ENCODE measurements around the gene TFEB.
A peak's percentile ranks its signal among the peaks of the same experiment; 100 is the strongest.

Gene TFEB

DNA sequence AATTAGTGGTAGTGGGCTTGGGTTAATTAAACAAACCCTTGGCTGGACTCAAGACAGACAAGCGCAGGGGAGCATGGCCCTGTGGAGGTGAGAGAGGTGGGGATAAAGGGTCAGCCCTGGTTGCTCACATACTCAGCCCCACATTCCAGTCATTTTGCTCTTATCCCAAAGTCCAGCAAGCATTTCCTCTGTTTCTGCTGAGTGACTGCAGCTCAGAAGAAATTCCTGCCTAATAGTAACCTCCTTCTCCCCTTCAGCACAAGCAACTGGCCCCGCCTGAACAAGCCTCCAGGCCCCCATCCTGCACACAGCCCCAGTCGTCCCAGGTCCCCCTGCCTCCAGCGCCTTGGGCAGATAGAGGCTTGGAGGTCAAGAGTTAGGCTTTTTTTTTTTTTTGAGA, 3.6 kb upstream of the TFEB start:
- DNase-seq (ENCODE audit: low read depth in 2 of 2) = no peak

DNA sequence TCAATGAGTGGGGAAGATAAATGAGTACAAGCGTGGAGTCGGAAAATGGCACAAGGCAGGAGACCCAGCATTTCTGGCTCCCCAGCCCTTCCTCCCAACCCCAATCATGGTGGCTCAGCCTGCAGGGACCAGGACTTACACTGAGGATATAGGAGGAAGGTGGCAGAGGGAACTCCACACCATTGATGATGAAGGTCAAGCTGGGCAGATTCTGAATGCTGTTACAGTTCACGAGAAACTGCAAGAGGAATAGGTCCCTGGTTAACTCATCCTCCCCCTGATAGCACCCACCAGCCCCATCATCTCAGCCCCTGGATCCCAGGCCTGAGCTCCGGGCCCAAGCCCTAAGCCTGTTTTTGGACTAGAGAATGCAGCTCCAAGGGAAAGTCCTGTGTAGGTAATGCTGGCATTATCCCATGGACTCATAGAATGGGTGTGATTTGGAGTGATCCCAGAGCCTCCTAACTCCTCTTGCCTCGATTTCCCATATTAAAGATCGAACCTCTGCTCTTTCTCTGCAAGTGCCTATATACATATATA, 2.3 kb upstream of the TFEB start:
- no peak for DNase-seq (ENCODE audit: low read depth in 2 of 2)

DNA sequence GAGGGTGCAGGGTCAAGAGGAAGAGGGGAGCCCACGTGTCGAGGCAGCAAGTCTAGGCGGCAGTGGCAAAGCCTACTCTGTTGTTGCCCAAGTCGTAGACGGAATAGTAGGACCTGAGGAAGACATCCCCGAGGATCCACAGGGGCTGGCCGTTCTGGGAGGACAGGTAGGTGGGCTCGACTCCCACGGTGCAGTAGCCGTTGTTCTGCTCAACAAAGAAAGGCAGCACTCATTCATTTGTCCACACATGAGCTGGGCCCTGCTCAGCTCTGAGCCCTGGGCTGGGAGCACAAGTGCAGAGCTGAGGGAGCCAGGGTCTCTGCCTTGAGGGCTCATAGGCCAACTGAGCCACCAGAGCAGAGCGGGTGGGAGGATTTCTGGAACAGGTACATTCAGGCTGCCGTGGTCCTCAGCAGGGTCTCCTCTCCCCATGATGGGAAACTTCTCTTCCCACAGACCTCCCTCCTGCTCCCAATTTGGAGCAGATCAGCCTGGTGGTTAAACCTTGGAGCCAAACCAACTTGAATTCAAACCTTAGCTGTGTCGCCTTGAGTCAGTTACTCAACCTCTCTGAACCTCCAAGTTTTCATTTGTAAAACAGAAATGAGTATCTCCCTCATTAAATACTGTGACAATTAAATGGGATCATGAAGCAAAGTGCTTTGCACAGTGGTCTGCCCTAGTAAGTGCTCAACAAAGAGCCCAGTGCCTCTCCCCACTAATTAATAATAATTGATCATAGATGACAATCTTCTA, 1.6 kb upstream of the TFEB start:
- no peak for DNase-seq (ENCODE audit: low read depth in 2 of 2)

DNA sequence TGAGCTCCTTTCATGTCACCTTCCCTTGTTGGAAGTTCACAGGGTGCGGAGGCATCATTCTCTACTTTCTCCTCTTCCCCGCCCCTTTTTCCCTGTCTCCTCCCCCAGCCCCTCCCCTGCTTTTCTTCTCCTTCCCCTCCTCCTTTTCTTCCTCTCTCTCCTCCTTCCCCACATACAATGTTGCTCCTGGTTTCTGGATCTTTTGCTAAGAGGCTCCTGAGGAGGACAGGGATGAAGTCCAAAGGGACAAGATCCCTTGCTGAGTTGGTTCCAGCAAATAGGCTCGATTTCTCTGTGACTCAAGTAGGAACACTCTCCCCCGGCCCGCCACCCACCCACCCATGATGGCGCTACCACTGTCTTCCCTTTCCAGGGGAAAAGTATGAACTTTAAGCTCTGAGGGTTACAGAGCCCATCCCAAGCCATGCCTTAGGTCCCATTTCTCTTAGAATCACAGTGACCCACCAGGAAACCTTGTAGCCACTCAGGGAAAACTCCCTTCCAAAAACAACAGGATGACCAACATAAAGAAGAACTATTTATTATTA, 852 bp upstream of the TFEB start:
- DNase-seq (ENCODE audit: low read depth in 2 of 2) = no peak

DNA sequence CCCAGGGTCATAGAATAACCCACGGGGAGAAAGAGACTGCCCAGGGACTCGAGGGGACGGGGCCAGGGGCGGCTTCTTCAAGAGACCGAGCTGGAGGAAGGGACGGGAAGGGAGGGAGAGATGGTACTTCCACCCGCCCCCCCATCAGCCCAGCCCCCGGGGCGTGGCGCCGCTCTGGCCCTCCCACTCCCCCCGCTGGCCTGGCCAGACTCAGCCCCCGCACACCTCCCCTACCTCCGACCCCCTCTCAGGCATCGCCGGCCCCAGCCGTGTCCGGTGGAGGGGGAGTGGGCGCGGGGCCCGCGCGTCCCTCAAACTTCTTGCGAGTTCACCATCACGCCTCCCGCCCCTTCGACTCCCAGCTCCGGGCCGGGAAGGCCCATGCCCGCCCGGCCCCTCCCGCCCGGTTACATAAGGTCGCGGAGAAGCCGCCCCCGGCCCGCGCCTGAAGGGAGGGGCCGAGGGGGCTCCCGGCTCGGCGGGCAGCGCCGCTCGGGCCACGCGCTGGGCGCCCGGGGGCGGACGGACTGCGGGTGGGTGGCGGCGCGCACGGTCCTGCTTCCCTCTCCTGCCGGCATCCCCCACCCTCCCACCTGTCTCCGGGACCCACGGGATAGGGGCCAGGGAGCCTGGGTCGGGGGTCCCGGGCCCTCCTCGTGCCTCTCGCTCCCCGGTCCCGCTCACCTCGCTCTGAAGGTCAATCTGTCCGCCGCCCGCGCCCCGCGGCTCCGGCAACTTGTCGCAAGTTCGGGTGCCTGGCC, 562 bp downstream of the TFEB start:
- DNase-seq (ENCODE audit: low read depth in 2 of 2) = peak; percentile 49 to 59

DNA sequence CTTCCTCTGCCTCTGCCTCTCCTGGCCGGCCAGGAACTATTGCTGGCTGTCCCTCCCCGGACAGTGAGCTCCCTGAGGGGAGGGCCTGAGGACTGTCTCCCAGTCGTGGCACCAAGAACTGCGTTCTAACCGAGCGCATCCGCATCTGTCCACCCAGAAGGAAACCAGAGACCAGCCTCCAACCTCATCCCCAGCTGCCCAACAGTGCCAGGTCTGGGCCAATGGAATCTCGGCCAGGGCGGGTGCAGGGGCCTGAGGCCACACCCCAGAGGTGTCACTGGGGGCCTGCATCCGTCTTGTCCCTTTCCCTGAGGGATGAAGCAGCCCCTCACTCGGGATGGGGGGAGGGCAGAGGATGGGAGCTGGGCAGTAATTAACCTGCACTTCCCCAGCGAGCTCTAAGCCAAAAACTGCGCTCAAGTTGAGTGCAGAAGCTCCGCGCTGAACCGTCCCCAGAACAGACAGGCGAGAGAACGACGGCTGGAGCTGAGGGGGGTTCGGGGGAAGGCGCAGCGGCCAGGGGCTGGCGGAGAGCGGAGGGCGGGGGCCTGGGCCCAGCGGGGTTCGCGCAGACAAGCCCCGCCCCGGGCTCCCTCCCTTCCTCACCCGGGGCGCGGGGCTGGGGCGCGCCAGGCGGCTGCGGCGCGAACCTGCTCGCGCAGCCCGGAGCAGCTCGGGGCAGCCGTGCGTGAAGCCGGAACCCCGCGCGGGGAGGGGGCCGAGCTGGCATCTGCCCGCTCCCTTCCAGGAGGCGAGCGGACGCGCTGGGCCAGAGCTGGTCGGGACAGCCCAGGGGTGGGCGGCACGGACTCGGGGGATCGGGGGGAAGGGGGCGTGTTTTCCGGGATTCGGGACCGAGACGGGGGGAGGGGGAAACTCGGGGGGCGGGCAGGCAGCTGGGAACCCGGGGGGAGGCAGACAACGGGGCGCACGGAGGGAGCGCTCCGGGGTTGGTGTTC, 1.4 kb downstream of the TFEB start:
- peak; percentile 38 to 45 for DNase-seq (ENCODE audit: low read depth in 2 of 2)

DNA sequence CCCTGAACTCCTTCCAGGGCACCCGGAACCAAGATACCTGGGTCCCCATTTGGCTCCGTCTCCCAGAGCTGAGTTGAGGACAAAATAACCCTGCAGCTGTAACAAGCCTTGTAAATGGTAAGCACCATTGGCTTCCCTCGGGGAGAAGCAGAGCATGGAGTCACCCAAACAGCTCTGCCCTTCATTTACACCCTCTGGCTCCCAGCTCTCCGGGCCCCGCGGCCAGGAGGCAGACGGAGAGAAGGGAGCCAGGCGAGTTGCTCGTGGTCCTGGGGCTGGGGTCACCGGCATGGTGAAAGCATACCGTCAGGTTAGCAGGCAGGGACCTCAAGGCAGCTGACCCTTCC, 2.1 kb downstream of the TFEB start:
- DNase-seq (ENCODE audit: low read depth in 2 of 2) = no peak

DNA sequence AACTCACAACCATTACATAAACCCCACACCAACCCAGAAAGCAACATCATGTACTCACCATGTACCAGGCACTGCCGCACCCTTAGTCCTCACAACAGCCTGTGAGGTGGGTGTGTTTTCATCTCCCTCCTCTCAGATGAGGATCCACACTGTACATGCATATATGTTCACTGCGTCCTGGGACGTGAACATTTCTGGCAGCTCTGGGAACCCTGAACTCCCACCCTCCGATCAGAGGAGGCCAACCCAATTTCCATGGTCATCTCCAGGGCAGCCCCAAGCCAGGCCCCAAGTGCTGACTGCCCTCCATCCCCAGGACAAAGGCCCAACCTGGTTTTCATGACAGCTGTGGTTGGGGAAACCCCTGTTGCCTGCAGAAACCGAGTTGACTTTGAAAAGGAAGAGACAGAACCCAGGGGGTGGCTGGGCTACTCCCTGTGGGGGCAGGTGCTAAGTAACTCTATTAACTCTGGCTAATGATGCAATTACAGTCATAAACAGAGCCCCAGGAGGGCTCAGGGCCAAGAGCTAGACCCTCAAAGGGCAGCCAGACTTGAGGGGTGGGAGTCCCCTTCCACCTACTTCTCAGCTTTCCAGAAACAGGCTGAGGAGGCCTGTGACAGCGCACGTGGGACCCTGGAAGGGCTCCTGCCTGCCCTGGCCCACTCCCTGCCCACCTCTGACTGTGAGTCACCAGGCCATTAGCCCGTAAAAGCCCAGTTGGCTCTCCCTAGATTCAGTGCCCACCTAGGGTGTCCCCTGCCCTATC, 2.6 kb downstream of the TFEB start:
- DNase-seq (ENCODE audit: low read depth in 2 of 2) = peak; percentile 38 to 44

DNA sequence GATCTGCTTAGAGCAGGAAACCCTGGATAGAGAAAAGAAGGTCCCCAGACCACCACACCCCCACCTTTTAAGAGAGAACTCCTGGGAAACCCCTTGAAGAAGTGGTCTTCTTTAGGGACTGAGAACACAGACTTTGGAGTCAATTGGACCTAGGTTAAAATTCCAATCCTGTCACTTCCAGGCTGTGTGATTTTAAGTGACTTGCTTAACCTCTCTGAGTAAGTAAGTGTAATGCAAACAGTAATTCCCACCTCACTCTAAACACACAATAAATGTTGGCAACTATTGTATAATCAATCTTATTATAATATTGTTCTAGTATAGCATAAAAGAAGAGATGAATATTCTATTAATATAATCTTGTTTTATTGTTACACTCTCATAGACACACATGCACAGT, 3.3 kb downstream of the TFEB start:
- DNase-seq (ENCODE audit: low read depth in 2 of 2) = no peak

DNA sequence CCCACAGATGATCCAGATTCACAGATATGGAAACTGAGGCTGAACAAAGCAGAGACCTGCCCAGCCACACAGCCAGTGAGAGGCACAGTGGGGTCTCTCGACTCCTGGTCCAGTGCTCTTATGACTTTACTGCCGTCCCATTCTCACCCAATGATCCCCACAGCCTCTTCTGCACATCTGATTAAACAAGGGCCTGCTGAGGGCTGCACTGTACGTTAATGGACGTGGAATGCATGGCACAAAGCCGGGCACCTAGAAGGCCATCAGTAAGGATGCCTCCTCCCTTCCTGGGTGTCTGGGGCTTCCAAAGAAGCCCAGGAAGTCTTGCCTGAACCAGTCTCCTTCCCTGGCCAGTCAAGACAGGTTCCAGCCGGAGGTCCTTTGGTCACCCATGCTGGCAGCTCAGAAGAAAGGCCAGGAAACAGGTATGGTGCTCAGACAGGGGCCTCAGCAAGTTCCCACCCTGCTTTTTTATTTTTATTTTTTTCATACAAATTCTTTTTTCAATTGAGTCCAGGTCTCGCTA, 3.8 kb downstream of the TFEB start:
- no peak for DNase-seq (ENCODE audit: low read depth in 2 of 2)

DNA sequence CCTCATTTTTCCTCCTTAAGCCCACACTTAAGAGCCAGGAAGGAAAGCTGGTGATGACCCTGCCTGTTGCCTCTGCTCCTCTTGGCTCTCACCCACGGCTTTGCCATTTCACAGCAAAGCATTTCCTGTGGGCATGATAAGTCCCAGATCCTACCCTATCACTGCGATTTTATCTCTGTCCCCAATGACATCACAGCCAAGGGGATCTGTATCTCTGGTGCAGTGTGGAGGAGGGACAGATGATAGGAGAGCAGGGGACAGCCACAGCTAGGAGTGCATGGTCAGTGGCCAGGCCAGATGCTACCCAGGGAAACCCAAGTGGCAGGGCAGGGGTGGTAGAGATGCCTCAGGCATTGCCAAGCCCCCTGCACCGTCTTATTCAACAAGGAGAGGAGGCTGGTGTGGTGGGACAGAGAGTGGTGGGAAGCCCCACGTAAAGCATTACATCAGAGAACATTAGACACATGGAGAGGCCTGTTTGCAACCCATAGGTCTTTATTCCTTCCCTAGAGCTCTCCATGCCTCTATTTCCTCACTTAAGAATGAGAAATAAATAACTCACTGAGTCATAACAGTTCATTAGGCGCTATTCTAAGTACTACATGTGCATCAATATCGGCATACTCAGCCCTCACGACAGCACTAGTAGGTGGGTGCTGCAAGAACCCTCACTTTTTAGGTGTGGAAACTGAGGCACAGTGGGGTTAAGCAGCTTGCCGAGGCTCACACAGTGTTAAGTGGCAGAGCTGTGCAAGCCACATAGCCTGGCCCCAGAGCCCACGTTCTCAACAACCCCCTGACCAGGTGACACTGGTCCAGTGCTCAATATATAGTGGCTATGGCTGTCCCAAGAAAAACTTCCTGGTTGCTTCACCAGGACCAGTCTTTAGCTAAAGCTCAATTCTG, 4.6 kb downstream of the TFEB start:
- no peak for DNase-seq (ENCODE audit: low read depth in 2 of 2)

DNA sequence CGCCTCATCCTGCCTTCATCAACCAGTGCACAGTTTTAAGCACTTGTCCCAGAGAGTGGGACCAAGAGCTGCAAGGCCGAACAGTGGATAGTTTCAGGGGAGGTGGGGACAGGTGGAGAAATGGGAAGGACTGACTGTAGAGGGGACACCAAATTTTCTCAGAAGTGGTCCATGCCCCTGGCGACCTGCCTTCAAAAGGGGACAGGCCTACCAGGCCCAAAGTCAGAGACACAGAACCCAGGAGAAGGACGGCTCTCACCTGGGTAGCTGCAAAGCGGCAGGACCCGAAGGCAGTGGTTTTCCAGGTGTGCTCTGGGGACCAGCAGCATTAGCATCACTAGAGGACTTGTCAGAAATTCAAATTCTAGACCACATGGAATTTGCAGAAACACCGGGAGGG, 5.8 kb downstream of the TFEB start:
- no peak for DNase-seq (ENCODE audit: low read depth in 2 of 2)

DNA sequence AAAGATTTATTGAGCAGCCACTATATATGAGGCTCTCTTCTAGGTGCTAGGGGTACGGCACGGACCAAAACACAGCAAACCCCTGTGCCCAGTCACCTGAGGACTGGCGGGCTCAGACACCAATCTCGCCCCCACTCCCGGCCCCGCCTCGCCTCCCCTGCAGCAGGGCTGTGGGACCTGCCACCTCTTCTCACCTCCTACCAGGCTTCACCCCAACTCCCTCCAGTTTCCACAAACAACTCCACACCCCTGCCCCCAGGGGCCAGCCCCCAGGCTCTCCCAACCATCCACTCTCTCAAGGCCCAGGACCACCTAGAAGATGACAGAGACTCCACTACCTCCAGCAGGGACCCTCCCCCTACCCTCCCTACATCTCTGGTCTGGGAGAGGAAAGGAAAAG, 6.5 kb downstream of the TFEB start:
- DNase-seq (ENCODE audit: low read depth in 2 of 2) = no peak

DNA sequence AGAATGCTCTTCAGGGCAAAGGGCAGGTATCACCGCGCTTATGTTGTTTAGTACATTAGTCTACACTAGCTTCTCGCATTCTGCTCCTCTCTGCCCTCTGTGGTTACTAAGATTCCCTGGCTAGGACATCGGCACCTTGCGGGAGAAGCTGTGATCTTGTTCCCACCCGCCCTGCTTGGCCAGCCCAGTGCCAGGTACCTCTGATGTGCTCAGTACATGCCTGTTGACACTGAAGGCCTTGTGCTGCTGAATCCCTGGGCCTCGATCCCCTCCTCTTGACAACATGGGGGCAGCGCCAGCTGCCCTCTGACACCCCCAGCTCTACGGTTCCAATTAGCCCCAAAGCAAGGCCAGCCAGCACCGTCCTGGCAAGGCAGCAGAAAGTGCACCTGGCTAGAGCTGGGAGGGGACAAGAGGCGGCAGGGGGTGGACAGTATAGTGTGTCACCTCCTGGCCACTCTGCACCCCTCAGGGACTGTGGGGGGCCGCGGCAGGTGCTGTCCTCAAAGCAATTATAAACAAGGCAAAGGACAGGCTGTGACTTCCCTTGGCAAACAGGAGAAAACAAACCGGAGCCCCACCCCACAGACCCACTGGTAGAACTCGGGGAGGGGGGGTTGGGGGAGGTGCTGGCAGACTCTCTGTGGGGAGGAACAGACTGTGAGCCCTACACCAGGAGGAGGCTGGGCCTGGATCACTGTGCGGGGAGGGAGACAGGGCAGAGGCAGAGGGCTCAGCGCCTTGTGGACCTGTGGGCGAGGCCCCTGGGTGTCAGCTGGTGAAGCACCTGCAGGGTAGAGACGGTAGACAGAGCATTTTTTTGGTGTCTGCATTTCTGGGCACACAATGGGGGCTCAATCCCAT, 7.1 kb downstream of the TFEB start:
- no peak for DNase-seq (ENCODE audit: low read depth in 2 of 2)

DNA sequence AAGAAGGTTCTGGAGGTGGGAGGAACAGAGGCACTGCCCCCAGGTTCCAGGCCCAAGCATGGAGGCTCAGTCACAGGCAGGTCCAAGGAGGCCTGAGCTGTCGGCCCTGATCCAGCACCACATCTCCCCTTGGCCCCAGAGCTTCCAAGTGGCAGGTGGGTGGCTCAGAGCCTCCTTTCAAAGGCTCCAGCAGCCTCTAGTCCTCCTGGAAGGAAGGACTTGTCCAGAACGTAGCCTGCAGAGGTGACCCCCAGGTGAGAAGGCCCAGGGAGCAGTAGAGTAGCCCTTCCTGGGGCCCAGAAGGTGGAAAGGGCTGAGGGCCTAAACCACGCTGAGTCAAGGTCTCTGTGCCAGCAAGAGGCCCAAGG, 7.7 kb downstream of the TFEB start:
- no peak for DNase-seq (ENCODE audit: low read depth in 2 of 2)

DNA sequence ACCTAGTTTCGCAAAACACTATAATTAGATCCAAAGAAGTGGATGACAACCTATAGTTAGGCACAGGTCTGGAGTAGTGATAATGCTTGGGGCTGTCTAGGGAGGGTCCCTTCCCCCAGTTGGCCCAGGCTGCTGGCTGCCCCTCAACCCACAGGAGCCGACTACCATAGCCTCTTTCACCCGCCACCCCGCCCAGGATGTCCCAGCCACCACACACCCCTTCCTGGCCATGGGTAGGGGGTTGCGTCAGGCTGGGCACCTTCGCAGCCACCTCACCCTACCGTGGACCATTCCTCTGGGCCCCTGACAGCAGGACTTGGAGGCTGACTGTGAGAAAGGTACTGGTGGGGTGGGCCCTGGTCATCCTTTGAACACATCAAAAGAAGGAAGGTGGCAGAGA, 8.5 kb downstream of the TFEB start:
- DNase-seq (ENCODE audit: low read depth in 2 of 2) = no peak

DNA sequence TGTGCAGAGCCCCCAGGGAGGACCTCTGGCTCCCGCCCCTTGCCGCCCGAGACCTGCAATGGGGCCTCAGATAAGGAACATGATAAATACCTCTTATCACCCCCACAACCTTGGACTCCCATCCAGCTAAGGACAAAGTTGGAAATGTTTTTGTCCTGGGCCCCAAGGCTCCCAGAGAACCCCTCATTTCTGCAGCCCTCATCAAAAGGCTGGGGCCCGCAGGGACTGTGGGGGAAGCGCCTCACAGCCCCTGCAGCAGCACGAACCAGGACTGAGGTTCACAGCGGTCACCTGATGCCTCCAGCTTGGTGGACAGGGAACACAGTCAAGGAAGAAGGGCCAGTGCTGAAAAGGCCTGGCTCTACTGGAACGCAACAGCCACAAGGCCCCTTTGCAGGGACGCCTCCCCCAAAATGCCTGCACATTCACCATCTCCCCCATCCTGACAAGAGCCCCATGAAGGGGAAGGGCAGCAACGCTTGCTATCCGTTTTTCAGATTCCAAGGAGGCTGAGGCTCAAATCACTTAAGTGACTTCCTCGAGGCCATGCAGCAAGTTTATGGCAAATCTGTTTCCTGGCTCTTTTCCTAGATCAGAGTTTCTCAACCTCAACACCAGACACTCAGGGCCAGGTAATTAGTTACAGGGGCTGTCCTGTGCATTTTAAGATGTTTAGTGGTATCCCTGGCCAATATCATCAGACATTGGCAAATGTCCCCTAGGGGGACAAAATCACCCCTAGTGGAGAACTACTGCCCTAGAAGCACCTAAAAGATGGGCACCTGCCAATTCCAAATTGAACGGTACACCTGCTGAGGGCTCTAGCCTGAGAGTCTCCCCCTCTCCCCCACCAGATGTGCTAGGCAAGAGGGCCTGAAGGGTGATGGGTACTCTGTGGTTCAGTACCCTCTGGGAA, 10.6 kb downstream of the TFEB start:
- DNase-seq (ENCODE audit: low read depth in 2 of 2) = no peak

DNA sequence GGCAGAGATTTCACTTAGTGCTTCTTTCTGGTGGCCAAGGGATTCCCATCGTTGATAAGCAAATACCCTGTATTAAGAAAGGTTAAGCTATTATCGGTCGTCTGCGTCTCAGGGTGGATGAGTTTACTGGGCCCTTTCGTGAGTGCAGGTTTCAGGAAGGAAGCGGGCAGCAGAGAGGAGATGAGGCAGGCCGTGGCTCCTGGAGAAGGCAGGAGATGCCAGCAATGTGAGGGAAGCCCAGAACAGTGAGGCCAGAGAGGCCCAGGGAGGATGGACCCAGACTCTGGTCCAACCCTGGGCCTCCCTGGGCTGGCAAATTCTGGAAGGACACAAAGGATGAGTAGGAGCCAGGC, 11.2 kb downstream of the TFEB start:
- DNase-seq (ENCODE audit: low read depth in 2 of 2) = no peak
